Endothelial cell of umbilical vein (primary cell): ENCODE measurements around the gene VPS51. TPM values are rescaled to one million over a fixed set of nuclear protein-coding genes. Genes with fewer than 3 reads are reported as not detected.

Experiments used
- BruUV-seq: library from RNA; stranded (reverse); fragments of 400-500 nt; replicated peaks from 2 replicates; lab custom pipeline; 2021; lab: Mats Ljungman, UMichigan
- CTCF ChIA-PET: fragments of 300-600, 350-600 bp; sonication (Branson Sonifier 250); formaldehyde crosslinking; loops from one replicate; lab custom pipeline; 2021; ENCODE audit warnings: antibody characterized with exemption, inconsistent platforms; lab: Charles Lee
- POLR2A ChIA-PET: fragments of 300-600, 350-600 bp; sonication (Branson Sonifier 250); formaldehyde crosslinking; loops from one replicate; lab custom pipeline; 2021; ENCODE audit warnings: antibody characterized with exemption, inconsistent platforms; lab: Charles Lee
- DNase-seq: peaks from one replicate; pipeline ENCODE4 v3.0.0-alpha.2; 2011; ENCODE audit warnings: low read depth, low spot score
- FAIRE-seq: peaks from 2 replicates; lab custom pipeline; 2011; peaks lifted over from hg19 to GRCh38; lab: Jason Lieb, UNC
- H2AFZ ChIP-seq: 2 replicates; pipeline ENCODE4 v1.6.0; 2012; ENCODE audit warnings: low read depth, low read length, control low read depth, inconsistent platforms
- H3K27ac ChIP-seq: 2 replicates; pipeline ENCODE4 v1.5.1; 2011; ENCODE audit warnings: low read depth, mild to moderate bottlenecking, control low read depth, low read length, moderate library complexity; ENCODE audit not compliant: insufficient read depth
- H3K27me3 ChIP-seq, 2 experiments: 2 replicates each; pipeline versions ENCODE4 v1.6.0 to v1.6.1; 2011; ENCODE audit warnings: low read length in 2 of 2, mixed read lengths in 1 of 2; ENCODE audit not compliant: control insufficient read depth in 2 of 2, insufficient read depth in 2 of 2
- H3K36me3 ChIP-seq, 2 experiments: 2 replicates in 1 of 2; 3 replicates in 1 of 2; pipeline ENCODE4 v1.5.1; 2011; ENCODE audit warnings: low read length in 2 of 2, mild to moderate bottlenecking in 1 of 2, moderate library complexity in 1 of 2; ENCODE audit not compliant: control insufficient read depth in 2 of 2, insufficient read depth in 2 of 2; ENCODE audit errors: extremely low read depth in 1 of 2
- H3K4me1 ChIP-seq: 3 replicates; pipeline ENCODE4 v1.5.1; 2011; ENCODE audit warnings: mild to moderate bottlenecking, low read length; ENCODE audit not compliant: control insufficient read depth, insufficient read depth; ENCODE audit errors: extremely low read depth
- H3K4me2 ChIP-seq: 2 replicates; pipeline ENCODE4 v1.6.1; 2011; ENCODE audit warnings: low read length, control low read depth, mixed read lengths; ENCODE audit not compliant: insufficient read depth
- H3K4me3 ChIP-seq, 3 experiments: fragments of 200-600 bp in 1 of 3; sonication (generic), shearing (Covaris generic) in 1 of 3; replicated peaks in 1 of 3; 2 replicates each; pipeline ENCODE4 v1.5.1; 2011 to 2016; ENCODE audit warnings: control low read depth in 3 of 3, low read length in 3 of 3, mild to moderate bottlenecking in 2 of 3, inconsistent platforms in 1 of 3, low read depth in 1 of 3, moderate library complexity in 1 of 3; ENCODE audit not compliant: insufficient read depth in 1 of 3
- H3K79me2 ChIP-seq: 2 replicates; pipeline ENCODE4 v1.6.0; 2012; ENCODE audit warnings: low read length, inconsistent platforms; ENCODE audit not compliant: control insufficient read depth, insufficient read depth
- H3K9ac ChIP-seq: replicated peaks from 2 replicates; pipeline ENCODE3; 2011; ENCODE audit warnings: low read length, control low read depth; ENCODE audit not compliant: insufficient read depth; ENCODE audit errors: extremely low read depth
- H3K9me1 ChIP-seq: replicated peaks from 3 replicates; pipeline ENCODE4 v1.6.0; 2011; ENCODE audit warnings: mild to moderate bottlenecking, low read length; ENCODE audit not compliant: control insufficient read depth, insufficient read depth; ENCODE audit errors: extremely low read depth
- H3K9me3 ChIP-seq: replicated peaks from 2 replicates; pipeline ENCODE4 v1.5.1; 2012; ENCODE audit warnings: low read length, inconsistent platforms; ENCODE audit not compliant: control insufficient read depth, insufficient read depth
- H4K20me1 ChIP-seq: replicated peaks from 2 replicates; pipeline ENCODE3; 2011; ENCODE audit warnings: mild to moderate bottlenecking, low read length; ENCODE audit not compliant: control insufficient read depth, insufficient read depth; ENCODE audit errors: extremely low read depth
- EZH2 ChIP-seq: IDR thresholded peaks from 2 replicates; pipeline ENCODE4 v1.6.1; 2012; ENCODE audit warnings: borderline replicate concordance, low read depth, mild to moderate bottlenecking, moderate library complexity, low read length, inconsistent platforms; ENCODE audit not compliant: severe bottlenecking
- FOS ChIP-seq: IDR thresholded peaks from 2 replicates; pipeline ENCODE4 v1.6.1; 2011; ENCODE audit warnings: mild to moderate bottlenecking, low read length, moderate library complexity, borderline replicate concordance; ENCODE audit not compliant: insufficient read depth
- GATA2 ChIP-seq: IDR thresholded peaks from 2 replicates; pipeline ENCODE4 v1.7.0; 2011; ENCODE audit warnings: low read depth, mild to moderate bottlenecking, moderate library complexity, mixed read lengths, low read length; ENCODE audit not compliant: insufficient read length, insufficient read depth
- JUN ChIP-seq: IDR thresholded peaks from 2 replicates; pipeline ENCODE4 v1.6.1; 2011; ENCODE audit warnings: borderline replicate concordance, low read depth; ENCODE audit not compliant: insufficient read length, insufficient read depth
- MYC ChIP-seq: IDR thresholded peaks from one replicate; pipeline ENCODE4 v1.6.1; 2011; ENCODE audit warnings: mild to moderate bottlenecking, low read depth, low read length
- POLR2A ChIP-seq: IDR thresholded peaks from 2 replicates; pipeline ENCODE4 v1.6.1; 2012; ENCODE audit warnings: low read depth, mild to moderate bottlenecking, control low read depth, low read length
- POLR2AphosphoS5 ChIP-seq: IDR thresholded peaks from 2 replicates; pipeline ENCODE4 v1.6.1; 2012; ENCODE audit warnings: low read depth, mild to moderate bottlenecking, control low read depth, low read length, moderate library complexity; ENCODE audit not compliant: insufficient read depth
- dilution Hi-C: fragments of 300-500 bp; cut with MboI; formaldehyde crosslinking; loops from one replicate; pipeline ENCODE4 v1.15.0; 2019; ENCODE audit warnings: low sequenced_read_pairs; ENCODE audit not compliant: extremely low pct_ligation_motif_present
- intact Hi-C: fragments of 100-400 bp; cut with micrococcal nuclease; formaldehyde crosslinking; loops from one replicate; pipeline ENCODE4 v1.10.0; 2022
- polyA plus RNA-seq, 4 experiments: library from polyadenylated mRNA; depleted of rRNA in 3 of 4; stranded (reverse) in 3 of 4; unstranded in 1 of 4; fragments of >200 nt; gene quantifications; 2 replicates each; pipeline versions ENCODE4 v1.2.1 to v1.2.3, GENCODE V29; 2011 to 2012; ENCODE audit warnings: missing spikeins in 1 of 4
- total RNA-seq: library from RNA; stranded (reverse); gene quantifications from 2 replicates; pipeline ENCODE4 v1.2.3, GENCODE V29; 2021
- TF ChIP-seq, protein P1 (sequence below), 2 donors: IDR thresholded peaks; 1 replicate in 1 of 2; 2 replicates in 1 of 2; pipeline ENCODE4 v1.5.1; 2011; ENCODE audit warnings: low read length in 2 of 2, mild to moderate bottlenecking in 2 of 2, moderate library complexity in 2 of 2, control low read depth in 1 of 2, inconsistent platforms in 1 of 2, low read depth in 1 of 2; ENCODE audit not compliant: insufficient read depth in 1 of 2; ENCODE audit errors: extremely low read depth in 1 of 2
- TF ChIP-seq, protein P2 (sequence below): IDR thresholded peaks from 2 replicates; pipeline ENCODE4 v1.6.1; 2011; ENCODE audit not compliant: insufficient read depth, insufficient read length

The VPS51 gene
- total and polyA plus RNA-seq, 2 donors (not counting 3 experiments of a cell fraction or from before 2014, with no cell fraction given), result 108 to 146 TPM

DNA sequence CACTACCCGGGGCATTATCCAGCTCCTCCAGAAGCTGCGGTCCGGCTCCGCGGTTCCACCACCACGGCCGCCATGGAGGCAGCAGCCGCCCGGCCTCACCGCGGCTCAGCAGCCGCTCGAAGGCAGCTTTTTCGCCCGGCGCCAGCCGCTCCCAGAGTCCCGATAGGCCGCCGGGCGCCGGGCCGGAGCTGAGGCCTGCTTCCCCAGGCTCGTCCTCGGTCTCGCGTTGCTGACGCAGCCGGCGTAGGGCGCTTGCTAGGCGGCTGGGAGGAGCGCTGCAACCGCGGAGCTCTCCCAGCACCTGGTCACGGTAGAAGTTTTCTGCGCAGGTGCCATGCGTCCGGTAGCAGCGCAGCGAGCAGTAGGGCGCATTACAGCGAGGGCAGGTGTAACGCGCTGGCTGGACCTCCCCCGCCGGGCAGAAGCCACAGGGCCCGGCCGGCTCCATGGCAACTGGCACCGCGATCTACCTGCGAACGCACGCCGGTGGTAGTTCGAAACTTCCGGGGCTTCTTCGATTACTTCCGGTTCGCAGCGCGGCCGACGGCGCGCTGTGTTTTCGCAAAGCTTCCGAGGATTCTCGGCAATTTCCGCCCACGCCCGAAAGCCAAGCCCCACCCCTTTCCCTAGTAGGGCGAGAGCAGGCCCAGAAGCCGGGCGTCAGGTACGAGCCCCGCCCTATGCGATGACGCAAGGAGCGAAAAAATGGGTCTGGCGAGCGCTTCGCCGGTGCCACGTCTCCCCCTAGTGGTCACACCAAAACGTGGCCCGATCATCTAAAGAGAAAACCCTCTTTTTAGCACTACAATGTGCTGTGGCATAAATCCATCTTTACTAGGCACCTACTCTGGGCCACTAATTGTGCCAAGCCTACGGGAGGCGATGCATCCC lies 21.4 kb downstream of the VPS51 start, which contains the start of gene ZNHIT2:
TSS of gene ZNHIT2 (minus strand) at position 496 of the 891 bp plus-strand sequence. CDS start at position 448, 48 bp downstream.
- ChIA-PET CTCF (interaction anchor here (0.6 to 2.3 kb wide), 17 partner anchors 11 to 339 kb away, joined by 3 to 17 read pairs (median 4); partner anchors contain the start of genes ARL2, CAPN1, CDC42EP2 and SF1), POLR2A (interaction anchor here (1.4 to 1.5 kb wide), 2 partner anchors 11 to 18 kb away, joined by 3 to 4 read pairs; no protein-coding TSS in a partner anchor)
- Histone ChIP-seq H3K9me1 (no peaks in the 10 kb centered on the region), H2AFZ (no peak within 1 kb of the TSS), H3K4me1 (peaks cover 21% of the 10 kb centered on the region), H4K20me1 (no peaks in the 10 kb centered on the region), H3K9me3 (no peaks in the 10 kb centered on the region), H3K27me3 (no peaks in the 10 kb centered on the region), H3K27ac (peak within 1 kb of the TSS; percentile 9), H3K9ac (peak within 1 kb of the TSS; percentile 59), H3K36me3 (peaks cover 7 to 13% of the 10 kb centered on the region in 2 experiments), H3K4me3 (peak within 1 kb of the TSS; percentile 24 to 75 (median 46)), H3K4me2 (peak within 1 kb of the TSS; percentile 13), H3K79me2 (peaks cover 27% of the 10 kb centered on the region)
- TF ChIP-seq GATA2, result no peak
- peak; percentile 4 for TF ChIP-seq JUN
- TF ChIP-seq, protein P1, sequence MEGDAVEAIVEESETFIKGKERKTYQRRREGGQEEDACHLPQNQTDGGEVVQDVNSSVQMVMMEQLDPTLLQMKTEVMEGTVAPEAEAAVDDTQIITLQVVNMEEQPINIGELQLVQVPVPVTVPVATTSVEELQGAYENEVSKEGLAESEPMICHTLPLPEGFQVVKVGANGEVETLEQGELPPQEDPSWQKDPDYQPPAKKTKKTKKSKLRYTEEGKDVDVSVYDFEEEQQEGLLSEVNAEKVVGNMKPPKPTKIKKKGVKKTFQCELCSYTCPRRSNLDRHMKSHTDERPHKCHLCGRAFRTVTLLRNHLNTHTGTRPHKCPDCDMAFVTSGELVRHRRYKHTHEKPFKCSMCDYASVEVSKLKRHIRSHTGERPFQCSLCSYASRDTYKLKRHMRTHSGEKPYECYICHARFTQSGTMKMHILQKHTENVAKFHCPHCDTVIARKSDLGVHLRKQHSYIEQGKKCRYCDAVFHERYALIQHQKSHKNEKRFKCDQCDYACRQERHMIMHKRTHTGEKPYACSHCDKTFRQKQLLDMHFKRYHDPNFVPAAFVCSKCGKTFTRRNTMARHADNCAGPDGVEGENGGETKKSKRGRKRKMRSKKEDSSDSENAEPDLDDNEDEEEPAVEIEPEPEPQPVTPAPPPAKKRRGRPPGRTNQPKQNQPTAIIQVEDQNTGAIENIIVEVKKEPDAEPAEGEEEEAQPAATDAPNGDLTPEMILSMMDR (IDR thresholded peaks at IDR 0.05; ENCODE audit: extremely low read depth in 1 of 2, insufficient read depth in 1 of 2, low read depth in 1 of 2, low read length in 2 of 2), result peak; percentile 89 to 91
- TF ChIP-seq POLR2AphosphoS5, result peak; percentile 94
- TF ChIP-seq EZH2, result no peak
- TF ChIP-seq, protein P2, sequence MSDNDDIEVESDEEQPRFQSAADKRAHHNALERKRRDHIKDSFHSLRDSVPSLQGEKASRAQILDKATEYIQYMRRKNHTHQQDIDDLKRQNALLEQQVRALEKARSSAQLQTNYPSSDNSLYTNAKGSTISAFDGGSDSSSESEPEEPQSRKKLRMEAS, result no peak
- no peak for TF ChIP-seq MYC
- no peak for TF ChIP-seq FOS
- peak; percentile 85 for TF ChIP-seq POLR2A
- dilution Hi-C loops, result no loop called here
- FAIRE-seq (peak; percentile 100), DNase-seq (peak; percentile 99)
- no TSS peak for BruUV-seq
- intact Hi-C loops, result loop anchor here (1.0 to 2.0 kb wide), 6 partner anchors 33 to 270 kb away; partner anchors contain the start of genes CAPN1, CDCA5, SNX15 and ZFPL1
